Peyer's patch (tissue), 4 donors: ENCODE data around the gene RHO.

Source experiments
- POLR2A ChIP-seq, 2 donors: fragments of 450-650 bp; IDR thresholded peaks; one replicate each; pipeline ENCODE4 v1.5.1; 2017; ENCODE audit warnings: antibody characterized with exemption in 2 of 2, mild to moderate bottlenecking in 2 of 2, moderate library complexity in 2 of 2
- TF ChIP-seq, protein P1 (sequence below), 6 experiments: fragments of 450-650 bp in 4 of 6; fragments of 200-600 bp in 2 of 6; sonication (generic) in 1 of 6; IDR thresholded peaks; one replicate each; pipeline ENCODE4 v1.5.1; 2017 to 2019; ENCODE audit warnings: antibody characterized with exemption in 6 of 6, mild to moderate bottlenecking in 3 of 6, moderate library complexity in 1 of 6

- TF ChIP-seq, protein P1, sequence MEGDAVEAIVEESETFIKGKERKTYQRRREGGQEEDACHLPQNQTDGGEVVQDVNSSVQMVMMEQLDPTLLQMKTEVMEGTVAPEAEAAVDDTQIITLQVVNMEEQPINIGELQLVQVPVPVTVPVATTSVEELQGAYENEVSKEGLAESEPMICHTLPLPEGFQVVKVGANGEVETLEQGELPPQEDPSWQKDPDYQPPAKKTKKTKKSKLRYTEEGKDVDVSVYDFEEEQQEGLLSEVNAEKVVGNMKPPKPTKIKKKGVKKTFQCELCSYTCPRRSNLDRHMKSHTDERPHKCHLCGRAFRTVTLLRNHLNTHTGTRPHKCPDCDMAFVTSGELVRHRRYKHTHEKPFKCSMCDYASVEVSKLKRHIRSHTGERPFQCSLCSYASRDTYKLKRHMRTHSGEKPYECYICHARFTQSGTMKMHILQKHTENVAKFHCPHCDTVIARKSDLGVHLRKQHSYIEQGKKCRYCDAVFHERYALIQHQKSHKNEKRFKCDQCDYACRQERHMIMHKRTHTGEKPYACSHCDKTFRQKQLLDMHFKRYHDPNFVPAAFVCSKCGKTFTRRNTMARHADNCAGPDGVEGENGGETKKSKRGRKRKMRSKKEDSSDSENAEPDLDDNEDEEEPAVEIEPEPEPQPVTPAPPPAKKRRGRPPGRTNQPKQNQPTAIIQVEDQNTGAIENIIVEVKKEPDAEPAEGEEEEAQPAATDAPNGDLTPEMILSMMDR (IDR thresholded peaks at IDR 0.05): no peak
- no peak for TF ChIP-seq POLR2A (IDR thresholded peaks at IDR 0.05)
Measured at GRCh38 chr3:129564981-129565644, 36.7 kb downstream of the RHO start.
